ENCODE measurements around the gene VMAC.

- TF ChIP-seq POLR2A (IDR thresholded peaks at IDR 0.05; ENCODE audit: low read length) (no peak), GATA1 (IDR thresholded peaks at IDR 0.05; ENCODE audit: low read depth, low read length) (no peak)
Observed at GRCh38 chr19:5929625-5930024, 25.0 kb downstream of the VMAC start.

All from erythroblast (primary cell).